H9 (cell line): Measurements from ENCODE around the gene ASIC3. TPM values are rescaled to one million over a fixed set of nuclear protein-coding genes. Genes with fewer than 3 reads are reported as not detected.

Experiments
- DNase-seq: peaks from one replicate; pipeline ENCODE4 v3.0.0-alpha.2; 2017
- H2AFZ ChIP-seq: one replicate; pipeline ENCODE4 v1.6.1; 2013; ENCODE audit warnings: mild to moderate bottlenecking, low read length, control low read depth, moderate library complexity
- H2AK5ac ChIP-seq: 2 replicates; pipeline ENCODE4 v1.6.1; 2013; ENCODE audit warnings: low read length, control low read depth, mixed read lengths; ENCODE audit not compliant: insufficient read length
- H2BK120ac ChIP-seq: one replicate; pipeline ENCODE4 v1.6.1; 2013; ENCODE audit warnings: low read depth, mild to moderate bottlenecking, low read length, control low read depth, inconsistent platforms; ENCODE audit not compliant: poor library complexity, severe bottlenecking
- H2BK12ac ChIP-seq: 2 replicates; pipeline ENCODE4 v1.6.1; 2013; ENCODE audit warnings: low read length, control low read depth, mixed read lengths, low read depth; ENCODE audit not compliant: insufficient read length
- H2BK15ac ChIP-seq: 2 replicates; pipeline ENCODE4 v1.6.1; 2013; ENCODE audit warnings: low read depth, low read length, control low read depth
- H2BK20ac ChIP-seq: one replicate; pipeline ENCODE4 v1.6.1; 2013; ENCODE audit warnings: low read depth, mild to moderate bottlenecking, low read length, control low read depth, inconsistent platforms; ENCODE audit not compliant: poor library complexity, severe bottlenecking
- H2BK5ac ChIP-seq: 2 replicates; pipeline ENCODE4 v1.6.1; 2013; ENCODE audit warnings: low read length, control low read depth, mixed read lengths; ENCODE audit not compliant: insufficient read length
- H3K14ac ChIP-seq: 2 replicates; pipeline ENCODE4 v1.6.1; 2013; ENCODE audit warnings: low read length, control low read depth; ENCODE audit not compliant: insufficient read depth
- H3K18ac ChIP-seq: 2 replicates; pipeline ENCODE4 v1.6.1; 2013; ENCODE audit warnings: low read depth, mild to moderate bottlenecking, mixed read lengths, low read length, control low read depth; ENCODE audit not compliant: insufficient read length
- H3K23ac ChIP-seq: 2 replicates; pipeline ENCODE4 v1.6.1; 2013; ENCODE audit warnings: low read length, control low read depth, mixed read lengths, low read depth; ENCODE audit not compliant: insufficient read length
- H3K23me2 ChIP-seq: 2 replicates; pipeline ENCODE4 v1.6.1; 2013; ENCODE audit warnings: low read depth, mild to moderate bottlenecking, mixed read lengths, low read length, control low read depth; ENCODE audit not compliant: insufficient read length, poor library complexity, severe bottlenecking
- H3K27ac ChIP-seq: 2 replicates; pipeline ENCODE4 v1.5.1; 2013; ENCODE audit warnings: low read length, control low read depth, mixed read lengths, low read depth; ENCODE audit not compliant: insufficient read length
- H3K27me3 ChIP-seq: 2 replicates; pipeline ENCODE4 v1.6.1; 2013; ENCODE audit warnings: low read length, control low read depth, inconsistent platforms; ENCODE audit not compliant: insufficient read depth
- H3K4ac ChIP-seq: 2 replicates; pipeline ENCODE4 v1.6.1; 2013; ENCODE audit warnings: low read depth, mild to moderate bottlenecking, control low read depth, inconsistent platforms, low read length, moderate library complexity
- H3K4me1 ChIP-seq: 2 replicates; pipeline ENCODE4 v1.6.1; 2013; ENCODE audit warnings: low read length, control low read depth, inconsistent platforms; ENCODE audit not compliant: insufficient read depth
- H3K4me2 ChIP-seq: 2 replicates; pipeline ENCODE4 v1.6.1; 2013; ENCODE audit warnings: low read length, control low read depth, mixed read lengths; ENCODE audit not compliant: insufficient read length, insufficient read depth
- H3K56ac ChIP-seq: 2 replicates; pipeline ENCODE4 v1.6.1; 2013; ENCODE audit warnings: low read depth, mild to moderate bottlenecking, mixed read lengths, low read length, control low read depth; ENCODE audit not compliant: insufficient read length
- H3K79me1 ChIP-seq: 2 replicates; pipeline ENCODE4 v1.6.1; 2013; ENCODE audit warnings: low read depth, mild to moderate bottlenecking, moderate library complexity, low read length, control low read depth, inconsistent platforms; ENCODE audit not compliant: insufficient read depth, poor library complexity, severe bottlenecking
- H3K79me2 ChIP-seq: 2 replicates; pipeline ENCODE4 v1.6.1; 2013; ENCODE audit warnings: low read length, control low read depth, inconsistent platforms; ENCODE audit not compliant: insufficient read depth
- H3K9ac ChIP-seq: 2 replicates; pipeline ENCODE4 v1.6.1; 2013; ENCODE audit warnings: low read length, control low read depth, mixed read lengths; ENCODE audit not compliant: insufficient read length; ENCODE audit errors: extremely low read depth
- H3K9me3 ChIP-seq: one replicate; pipeline ENCODE4 v1.6.1; 2013; ENCODE audit warnings: low read depth, low read length, inconsistent platforms; ENCODE audit not compliant: control insufficient read depth
- H3T11ph ChIP-seq: one replicate; pipeline ENCODE4 v1.6.1; 2013; ENCODE audit warnings: mild to moderate bottlenecking, low read length, control low read depth, inconsistent platforms
- H4K20me1 ChIP-seq: one replicate; pipeline ENCODE4 v1.6.1; 2013; ENCODE audit not compliant: control insufficient read depth, insufficient read length, insufficient read depth
- H4K5ac ChIP-seq: 2 replicates; pipeline ENCODE4 v1.6.1; 2013; ENCODE audit warnings: low read depth, mild to moderate bottlenecking, mixed read lengths, low read length, control low read depth; ENCODE audit not compliant: insufficient read length
- H4K8ac ChIP-seq: replicated peaks from 2 replicates; pipeline ENCODE4 v1.6.1; 2013; ENCODE audit warnings: low read length, control low read depth, mixed read lengths, low read depth; ENCODE audit not compliant: insufficient read length
- H4K91ac ChIP-seq: 2 replicates; pipeline ENCODE4 v1.6.1; 2013; ENCODE audit warnings: low read depth, mild to moderate bottlenecking, moderate library complexity, mixed read lengths, low read length, control low read depth; ENCODE audit not compliant: insufficient read length
- H3K27ac Mint-ChIP-seq, 3 experiments: 2 replicates in 2 of 3; 3 replicates in 1 of 3; pipeline ENCODE4 v1.8.0; 2020 to 2021; ENCODE audit warnings: mixed read lengths in 3 of 3, mild to moderate bottlenecking in 1 of 3, moderate library complexity in 1 of 3
- H3K27me3 Mint-ChIP-seq: 2 replicates; pipeline ENCODE4 v1.8.0; 2021; ENCODE audit warnings: low read depth, mild to moderate bottlenecking, moderate library complexity, mixed read lengths
- H3K36me3 Mint-ChIP-seq, 3 experiments: 2 replicates in 2 of 3; 3 replicates in 1 of 3; pipeline ENCODE4 v1.8.0; 2020 to 2021; ENCODE audit warnings: low read depth in 3 of 3, mixed read lengths in 3 of 3; ENCODE audit not compliant: insufficient read depth in 1 of 3
- H3K4me1 Mint-ChIP-seq, 2 experiments: 2 replicates each; pipeline ENCODE4 v1.8.0; 2020; ENCODE audit warnings: mixed read lengths in 2 of 2
- H3K4me3 Mint-ChIP-seq, 2 experiments: 2 replicates in 1 of 2; 3 replicates in 1 of 2; pipeline ENCODE4 v1.8.0; 2020 to 2021; ENCODE audit warnings: mild to moderate bottlenecking in 2 of 2, mixed read lengths in 2 of 2, moderate library complexity in 1 of 2
- H3K9me3 Mint-ChIP-seq, 2 experiments: 2 replicates in 1 of 2; 3 replicates in 1 of 2; pipeline ENCODE4 v1.8.0; 2020; ENCODE audit warnings: mild to moderate bottlenecking in 2 of 2, mixed read lengths in 2 of 2, moderate library complexity in 1 of 2
- WGBS: extraction: QIAGEN DNeasy Blood & Tissue Kit; methylation state at CpG from one replicate; pipeline ENCODE4 v1.1.7; 2013; ENCODE audit warnings: missing lambda C conversion rate, low lambda C conversion rate, mixed read lengths; ENCODE audit not compliant: insufficient read length; ENCODE audit errors: extremely low coverage; 5-methylcytosine and 5-hydroxymethylcytosine counted together
- total RNA-seq: library from RNA; stranded (reverse); gene quantifications from 2 replicates; pipeline ENCODE4 v1.2.1, GENCODE V29; 2021
- TF ChIP-seq, protein P1 (sequence below): fragments of 200-600 bp; sonication (generic); conservative IDR thresholded peaks from 3 replicates; pipeline ENCODE4 v1.8.0; 2021; ENCODE audit warnings: antibody characterized with exemption, mild to moderate bottlenecking

The ASIC3 gene
- total RNA-seq, 1 experiment from 2014 or later, result 1.7 TPM

DNA sequence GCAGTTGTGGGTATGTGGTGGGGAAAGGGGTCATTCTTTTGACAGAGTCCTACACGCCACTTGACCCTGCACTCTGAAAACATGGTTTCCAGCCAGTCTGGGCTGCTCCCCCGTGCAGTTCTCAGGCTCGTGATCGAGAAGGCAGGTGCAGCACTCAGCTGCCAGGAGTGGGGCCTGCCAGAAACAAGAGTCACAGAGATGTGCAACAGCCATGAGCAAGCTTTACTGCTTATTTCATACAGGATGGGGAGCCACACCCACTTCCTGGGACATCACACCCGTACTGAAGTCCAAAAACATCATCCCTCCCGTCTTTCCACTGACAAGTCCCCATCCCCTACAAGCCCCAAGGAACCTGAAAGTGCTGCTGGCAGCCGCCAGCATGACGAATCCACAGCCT is 33.4 kb upstream of the ASIC3 start:
- H3K27me3 Mint-ChIP-seq, result peaks cover 74% of the 10 kb centered on the region

More for the DNA sequence above, 33.4 kb upstream of the ASIC3 start:
- H3K14ac ChIP-seq, result no peak overlapping the region
- H3K4me3 Mint-ChIP-seq, result no peak overlapping the region
- no CpG with 5 or more reads among the region's 8 CpGs for WGBS
- no peak overlapping the region for H3K4ac ChIP-seq
- H3K79me2 ChIP-seq, result no peaks in the 10 kb centered on the region
- H4K5ac ChIP-seq, result no peak overlapping the region
- TF ChIP-seq, protein P1, sequence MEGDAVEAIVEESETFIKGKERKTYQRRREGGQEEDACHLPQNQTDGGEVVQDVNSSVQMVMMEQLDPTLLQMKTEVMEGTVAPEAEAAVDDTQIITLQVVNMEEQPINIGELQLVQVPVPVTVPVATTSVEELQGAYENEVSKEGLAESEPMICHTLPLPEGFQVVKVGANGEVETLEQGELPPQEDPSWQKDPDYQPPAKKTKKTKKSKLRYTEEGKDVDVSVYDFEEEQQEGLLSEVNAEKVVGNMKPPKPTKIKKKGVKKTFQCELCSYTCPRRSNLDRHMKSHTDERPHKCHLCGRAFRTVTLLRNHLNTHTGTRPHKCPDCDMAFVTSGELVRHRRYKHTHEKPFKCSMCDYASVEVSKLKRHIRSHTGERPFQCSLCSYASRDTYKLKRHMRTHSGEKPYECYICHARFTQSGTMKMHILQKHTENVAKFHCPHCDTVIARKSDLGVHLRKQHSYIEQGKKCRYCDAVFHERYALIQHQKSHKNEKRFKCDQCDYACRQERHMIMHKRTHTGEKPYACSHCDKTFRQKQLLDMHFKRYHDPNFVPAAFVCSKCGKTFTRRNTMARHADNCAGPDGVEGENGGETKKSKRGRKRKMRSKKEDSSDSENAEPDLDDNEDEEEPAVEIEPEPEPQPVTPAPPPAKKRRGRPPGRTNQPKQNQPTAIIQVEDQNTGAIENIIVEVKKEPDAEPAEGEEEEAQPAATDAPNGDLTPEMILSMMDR, result no peak
- H3K23me2 ChIP-seq, result peaks cover 7% of the 10 kb centered on the region
- H3K4me2 ChIP-seq, result no peak overlapping the region
- no peak overlapping the region for H2AK5ac ChIP-seq
- no peaks in the 10 kb centered on the region for H4K20me1 ChIP-seq
- H3K4me1 ChIP-seq, result peaks cover 3% of the 10 kb centered on the region; the same call in 1 of the 2 replicates
- H2BK20ac ChIP-seq, result no peak overlapping the region
- peaks cover 30 to 54% of the 10 kb centered on the region in 2 experiments for H3K4me1 Mint-ChIP-seq
- H3K27ac Mint-ChIP-seq, result no peak overlapping the region
- peaks cover 2 to 6% (median 6%) of the 10 kb centered on the region in 3 experiments; a peak in 6 of 7 replicates for H3K36me3 Mint-ChIP-seq
- no peak overlapping the region for H2BK5ac ChIP-seq
- H3K27me3 ChIP-seq, result peaks cover 6% of the 10 kb centered on the region; the same call in 1 of the 2 replicates
- H2BK15ac ChIP-seq, result no peak overlapping the region
- H2BK120ac ChIP-seq, result no peak overlapping the region
- no peaks in the 10 kb centered on the region for H3K79me1 ChIP-seq
- H2AFZ ChIP-seq, result no peak overlapping the region
- peaks cover 0 to 9% of the 10 kb centered on the region in 2 experiments; a peak in 2 of 5 replicates for H3K9me3 Mint-ChIP-seq
- H4K8ac ChIP-seq, result no peak overlapping the region
- no peak for DNase-seq
- H4K91ac ChIP-seq, result no peak overlapping the region
- H3K18ac ChIP-seq, result no peak overlapping the region
- no peak overlapping the region for H3T11ph ChIP-seq
- no peak overlapping the region for H3K56ac ChIP-seq
- H3K9ac ChIP-seq, result no peak overlapping the region
- H2BK12ac ChIP-seq, result no peak overlapping the region
- no peaks in the 10 kb centered on the region for H3K9me3 ChIP-seq
- no peak overlapping the region for H3K23ac ChIP-seq
- no peak overlapping the region for H3K27ac ChIP-seq
